H9 (cell line): ENCODE results near the gene TBPL1. TPM values are rescaled to one million over a fixed set of nuclear protein-coding genes. Genes with fewer than 3 reads are reported as not detected.

Source experiments
- DNase-seq: peaks from one replicate; pipeline ENCODE4 v3.0.0-alpha.2; 2017
- H2AFZ ChIP-seq: one replicate; pipeline ENCODE4 v1.6.1; 2013; ENCODE audit warnings: mild to moderate bottlenecking, low read length, control low read depth, moderate library complexity
- H2AK5ac ChIP-seq: 2 replicates; pipeline ENCODE4 v1.6.1; 2013; ENCODE audit warnings: low read length, control low read depth, mixed read lengths; ENCODE audit not compliant: insufficient read length
- H2BK120ac ChIP-seq: one replicate; pipeline ENCODE4 v1.6.1; 2013; ENCODE audit warnings: low read depth, mild to moderate bottlenecking, low read length, control low read depth, inconsistent platforms; ENCODE audit not compliant: poor library complexity, severe bottlenecking
- H2BK12ac ChIP-seq: 2 replicates; pipeline ENCODE4 v1.6.1; 2013; ENCODE audit warnings: low read length, control low read depth, mixed read lengths, low read depth; ENCODE audit not compliant: insufficient read length
- H2BK15ac ChIP-seq: 2 replicates; pipeline ENCODE4 v1.6.1; 2013; ENCODE audit warnings: low read depth, low read length, control low read depth
- H2BK20ac ChIP-seq: one replicate; pipeline ENCODE4 v1.6.1; 2013; ENCODE audit warnings: low read depth, mild to moderate bottlenecking, low read length, control low read depth, inconsistent platforms; ENCODE audit not compliant: poor library complexity, severe bottlenecking
- H2BK5ac ChIP-seq: 2 replicates; pipeline ENCODE4 v1.6.1; 2013; ENCODE audit warnings: low read length, control low read depth, mixed read lengths; ENCODE audit not compliant: insufficient read length
- H3K14ac ChIP-seq: 2 replicates; pipeline ENCODE4 v1.6.1; 2013; ENCODE audit warnings: low read length, control low read depth; ENCODE audit not compliant: insufficient read depth
- H3K18ac ChIP-seq: 2 replicates; pipeline ENCODE4 v1.6.1; 2013; ENCODE audit warnings: low read depth, mild to moderate bottlenecking, mixed read lengths, low read length, control low read depth; ENCODE audit not compliant: insufficient read length
- H3K23ac ChIP-seq: 2 replicates; pipeline ENCODE4 v1.6.1; 2013; ENCODE audit warnings: low read length, control low read depth, mixed read lengths, low read depth; ENCODE audit not compliant: insufficient read length
- H3K23me2 ChIP-seq: 2 replicates; pipeline ENCODE4 v1.6.1; 2013; ENCODE audit warnings: low read depth, mild to moderate bottlenecking, mixed read lengths, low read length, control low read depth; ENCODE audit not compliant: insufficient read length, poor library complexity, severe bottlenecking
- H3K27ac ChIP-seq: 2 replicates; pipeline ENCODE4 v1.5.1; 2013; ENCODE audit warnings: low read length, control low read depth, mixed read lengths, low read depth; ENCODE audit not compliant: insufficient read length
- H3K27me3 ChIP-seq: 2 replicates; pipeline ENCODE4 v1.6.1; 2013; ENCODE audit warnings: low read length, control low read depth, inconsistent platforms; ENCODE audit not compliant: insufficient read depth
- H3K4ac ChIP-seq: 2 replicates; pipeline ENCODE4 v1.6.1; 2013; ENCODE audit warnings: low read depth, mild to moderate bottlenecking, control low read depth, inconsistent platforms, low read length, moderate library complexity
- H3K4me1 ChIP-seq: 2 replicates; pipeline ENCODE4 v1.6.1; 2013; ENCODE audit warnings: low read length, control low read depth, inconsistent platforms; ENCODE audit not compliant: insufficient read depth
- H3K4me2 ChIP-seq: 2 replicates; pipeline ENCODE4 v1.6.1; 2013; ENCODE audit warnings: low read length, control low read depth, mixed read lengths; ENCODE audit not compliant: insufficient read length, insufficient read depth
- H3K56ac ChIP-seq: 2 replicates; pipeline ENCODE4 v1.6.1; 2013; ENCODE audit warnings: low read depth, mild to moderate bottlenecking, mixed read lengths, low read length, control low read depth; ENCODE audit not compliant: insufficient read length
- H3K79me1 ChIP-seq: 2 replicates; pipeline ENCODE4 v1.6.1; 2013; ENCODE audit warnings: low read depth, mild to moderate bottlenecking, moderate library complexity, low read length, control low read depth, inconsistent platforms; ENCODE audit not compliant: insufficient read depth, poor library complexity, severe bottlenecking
- H3K79me2 ChIP-seq: 2 replicates; pipeline ENCODE4 v1.6.1; 2013; ENCODE audit warnings: low read length, control low read depth, inconsistent platforms; ENCODE audit not compliant: insufficient read depth
- H3K9ac ChIP-seq: 2 replicates; pipeline ENCODE4 v1.6.1; 2013; ENCODE audit warnings: low read length, control low read depth, mixed read lengths; ENCODE audit not compliant: insufficient read length; ENCODE audit errors: extremely low read depth
- H3K9me3 ChIP-seq: one replicate; pipeline ENCODE4 v1.6.1; 2013; ENCODE audit warnings: low read depth, low read length, inconsistent platforms; ENCODE audit not compliant: control insufficient read depth
- H3T11ph ChIP-seq: one replicate; pipeline ENCODE4 v1.6.1; 2013; ENCODE audit warnings: mild to moderate bottlenecking, low read length, control low read depth, inconsistent platforms
- H4K20me1 ChIP-seq: one replicate; pipeline ENCODE4 v1.6.1; 2013; ENCODE audit not compliant: control insufficient read depth, insufficient read length, insufficient read depth
- H4K5ac ChIP-seq: 2 replicates; pipeline ENCODE4 v1.6.1; 2013; ENCODE audit warnings: low read depth, mild to moderate bottlenecking, mixed read lengths, low read length, control low read depth; ENCODE audit not compliant: insufficient read length
- H4K8ac ChIP-seq: replicated peaks from 2 replicates; pipeline ENCODE4 v1.6.1; 2013; ENCODE audit warnings: low read length, control low read depth, mixed read lengths, low read depth; ENCODE audit not compliant: insufficient read length
- H4K91ac ChIP-seq: 2 replicates; pipeline ENCODE4 v1.6.1; 2013; ENCODE audit warnings: low read depth, mild to moderate bottlenecking, moderate library complexity, mixed read lengths, low read length, control low read depth; ENCODE audit not compliant: insufficient read length
- H3K27ac Mint-ChIP-seq, 3 experiments: 2 replicates in 2 of 3; 3 replicates in 1 of 3; pipeline ENCODE4 v1.8.0; 2020 to 2021; ENCODE audit warnings: mixed read lengths in 3 of 3, mild to moderate bottlenecking in 1 of 3, moderate library complexity in 1 of 3
- H3K27me3 Mint-ChIP-seq: 2 replicates; pipeline ENCODE4 v1.8.0; 2021; ENCODE audit warnings: low read depth, mild to moderate bottlenecking, moderate library complexity, mixed read lengths
- H3K36me3 Mint-ChIP-seq, 3 experiments: 2 replicates in 2 of 3; 3 replicates in 1 of 3; pipeline ENCODE4 v1.8.0; 2020 to 2021; ENCODE audit warnings: low read depth in 3 of 3, mixed read lengths in 3 of 3; ENCODE audit not compliant: insufficient read depth in 1 of 3
- H3K4me1 Mint-ChIP-seq, 2 experiments: 2 replicates each; pipeline ENCODE4 v1.8.0; 2020; ENCODE audit warnings: mixed read lengths in 2 of 2
- H3K4me3 Mint-ChIP-seq, 2 experiments: 2 replicates in 1 of 2; 3 replicates in 1 of 2; pipeline ENCODE4 v1.8.0; 2020 to 2021; ENCODE audit warnings: mild to moderate bottlenecking in 2 of 2, mixed read lengths in 2 of 2, moderate library complexity in 1 of 2
- H3K9me3 Mint-ChIP-seq, 2 experiments: 2 replicates in 1 of 2; 3 replicates in 1 of 2; pipeline ENCODE4 v1.8.0; 2020; ENCODE audit warnings: mild to moderate bottlenecking in 2 of 2, mixed read lengths in 2 of 2, moderate library complexity in 1 of 2
- WGBS: extraction: QIAGEN DNeasy Blood & Tissue Kit; methylation state at CpG from one replicate; pipeline ENCODE4 v1.1.7; 2013; ENCODE audit warnings: missing lambda C conversion rate, low lambda C conversion rate, mixed read lengths; ENCODE audit not compliant: insufficient read length; ENCODE audit errors: extremely low coverage; 5-methylcytosine and 5-hydroxymethylcytosine counted together
- total RNA-seq: library from RNA; stranded (reverse); gene quantifications from 2 replicates; pipeline ENCODE4 v1.2.1, GENCODE V29; 2021
- TF ChIP-seq, protein P1 (sequence below): fragments of 200-600 bp; sonication (generic); conservative IDR thresholded peaks from 3 replicates; pipeline ENCODE4 v1.8.0; 2021; ENCODE audit warnings: antibody characterized with exemption, mild to moderate bottlenecking

Gene TBPL1
- total RNA-seq, 1 experiment from 2014 or later: 49.7 TPM

DNA sequence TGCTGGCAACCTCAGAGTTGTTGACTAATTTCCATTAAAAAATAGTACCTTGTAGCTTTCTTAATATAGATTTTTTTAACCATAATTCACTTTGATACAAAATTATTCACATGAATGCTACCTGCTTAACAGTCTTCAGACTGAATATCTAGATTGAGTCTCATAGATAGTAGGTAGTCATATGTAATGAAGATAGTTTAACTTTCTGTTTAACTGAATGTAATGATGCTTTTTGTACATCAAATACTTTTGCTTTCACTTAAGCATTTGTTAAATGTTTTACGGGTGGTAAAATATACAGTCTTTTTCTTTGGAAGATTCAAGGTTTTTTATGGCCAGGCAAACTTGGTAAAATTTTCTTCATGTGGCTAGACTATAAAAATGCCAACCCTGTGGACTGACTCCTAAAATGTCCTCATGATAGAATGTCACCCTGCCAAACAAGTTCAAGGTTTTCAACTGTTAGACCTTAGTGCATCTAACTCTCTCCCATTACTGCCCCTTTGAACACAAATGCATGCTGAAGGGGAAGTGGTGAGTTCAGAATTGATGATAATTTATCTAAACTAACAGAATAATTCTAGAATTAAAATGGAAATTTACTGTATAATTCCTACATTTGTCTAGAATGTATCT lies 16.4 kb downstream of the TBPL1 start:
- Mint-ChIP-seq H3K4me1 (peaks cover 19 to 22% of the 10 kb centered on the region in 2 experiments), H3K36me3 (no peaks in the 10 kb centered on the region), H3K4me3 (no peak overlapping the region), H3K27me3 (no peaks in the 10 kb centered on the region), H3K9me3 (no peaks in the 10 kb centered on the region), H3K27ac (no peak overlapping the region; a peak in 1 of 7 replicates)
- Histone ChIP-seq H2BK120ac (no peak overlapping the region), H3K23me2 (no peaks in the 10 kb centered on the region), H3K23ac (no peak overlapping the region), H4K91ac (no peak overlapping the region), H2BK20ac (no peak overlapping the region), H3K4ac (no peak overlapping the region), H4K5ac (no peak overlapping the region), H3K79me1 (no peaks in the 10 kb centered on the region), H2BK15ac (no peak overlapping the region), H4K8ac (no peak overlapping the region), H2BK5ac (no peak overlapping the region), H3K4me2 (no peak overlapping the region), H2AFZ (no peak overlapping the region), H3K14ac (no peak overlapping the region), H3K9me3 (no peaks in the 10 kb centered on the region), H3K56ac (no peak overlapping the region), H3K4me1 (peaks cover 3% of the 10 kb centered on the region; the same call in 1 of the 2 replicates), H2AK5ac (no peak overlapping the region), H4K20me1 (no peaks in the 10 kb centered on the region), H3K9ac (no peak overlapping the region), H3T11ph (no peak overlapping the region), H3K18ac (no peak overlapping the region), H3K79me2 (peaks cover 4% of the 10 kb centered on the region; the same call in 1 of the 2 replicates), H2BK12ac (no peak overlapping the region), H3K27me3 (no peaks in the 10 kb centered on the region), H3K27ac (no peak overlapping the region)
- WGBS: no CpG with 5 or more reads among the region's 1 CpG
- TF ChIP-seq, protein P1, sequence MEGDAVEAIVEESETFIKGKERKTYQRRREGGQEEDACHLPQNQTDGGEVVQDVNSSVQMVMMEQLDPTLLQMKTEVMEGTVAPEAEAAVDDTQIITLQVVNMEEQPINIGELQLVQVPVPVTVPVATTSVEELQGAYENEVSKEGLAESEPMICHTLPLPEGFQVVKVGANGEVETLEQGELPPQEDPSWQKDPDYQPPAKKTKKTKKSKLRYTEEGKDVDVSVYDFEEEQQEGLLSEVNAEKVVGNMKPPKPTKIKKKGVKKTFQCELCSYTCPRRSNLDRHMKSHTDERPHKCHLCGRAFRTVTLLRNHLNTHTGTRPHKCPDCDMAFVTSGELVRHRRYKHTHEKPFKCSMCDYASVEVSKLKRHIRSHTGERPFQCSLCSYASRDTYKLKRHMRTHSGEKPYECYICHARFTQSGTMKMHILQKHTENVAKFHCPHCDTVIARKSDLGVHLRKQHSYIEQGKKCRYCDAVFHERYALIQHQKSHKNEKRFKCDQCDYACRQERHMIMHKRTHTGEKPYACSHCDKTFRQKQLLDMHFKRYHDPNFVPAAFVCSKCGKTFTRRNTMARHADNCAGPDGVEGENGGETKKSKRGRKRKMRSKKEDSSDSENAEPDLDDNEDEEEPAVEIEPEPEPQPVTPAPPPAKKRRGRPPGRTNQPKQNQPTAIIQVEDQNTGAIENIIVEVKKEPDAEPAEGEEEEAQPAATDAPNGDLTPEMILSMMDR: no peak
- DNase-seq: no peak
